ENCODE results near the gene SPDYE8. TPM values are rescaled to one million over a fixed set of nuclear protein-coding genes. Genes with fewer than 3 reads are reported as not detected.
"Not testable (repeated sequence)": the region's sequence is repeated elsewhere in the genome, so short reads cannot be mapped to it uniquely, and the experiment has no call there.

Gene SPDYE8
- total RNA-seq (2014; rRNA removed; shearing (Covaris generic)), result not detected in 2 replicates

- not testable (repeated sequence) for DNase-seq (ENCODE audit: low spot score)
Measured at GRCh38 chr7:73029666-73030065, at the start of gene SPDYE8. Gene SPDYE8 (minus strand): TSS chr7:73029766. CDS start chr7:73027966, 1,800 bp downstream.

GRCh38 chr7:73057811-73058210 lies 28.2 kb upstream of the SPDYE8 start, which contains the start of gene SPDYE11:
Gene SPDYE11 (minus strand): TSS chr7:73057911. CDS start chr7:73056111, 1,800 bp downstream.
- not testable (repeated sequence) for DNase-seq (ENCODE audit: low spot score)

- DNase-seq (ENCODE audit: low spot score), result not testable (repeated sequence)
Measured at GRCh38 chr7:73006491-73006890, 23.1 kb downstream of the SPDYE8 start.

- DNase-seq (ENCODE audit: low spot score), result not testable (repeated sequence)
Measured at GRCh38 chr7:73005693-73006447, 23.7 kb downstream of the SPDYE8 start.

- DNase-seq (ENCODE audit: low spot score), result not testable (repeated sequence)
Measured at GRCh38 chr7:73005356-73005692, 24.2 kb downstream of the SPDYE8 start.

- DNase-seq (ENCODE audit: low spot score), result not testable (repeated sequence)
Measured at GRCh38 chr7:72997887-72998468, 31.6 kb downstream of the SPDYE8 start.

- not testable (repeated sequence) for DNase-seq (ENCODE audit: low spot score)
Measured at GRCh38 chr7:72997447-72997846, 32.1 kb downstream of the SPDYE8 start.

- not testable (repeated sequence) for DNase-seq (ENCODE audit: low spot score)
Measured at GRCh38 chr7:72995484-72995883, 34.1 kb downstream of the SPDYE8 start.

- not testable (repeated sequence) for DNase-seq (ENCODE audit: low spot score)
Measured at GRCh38 chr7:72990146-72990913, 39.2 kb downstream of the SPDYE8 start.

- not testable (repeated sequence) for DNase-seq (ENCODE audit: low spot score)
Measured at GRCh38 chr7:72982084-72982483, 47.5 kb downstream of the SPDYE8 start.

GRCh38 chr7:72980382-72980781 lies 49.2 kb downstream of the SPDYE8 start:
- not testable (repeated sequence) for DNase-seq (ENCODE audit: low spot score)

GRCh38 chr7:72976434-72976833 lies 53.1 kb downstream of the SPDYE8 start:
- DNase-seq (ENCODE audit: low spot score), result not testable (repeated sequence)

GRCh38 chr7:72975656-72976286 lies 53.8 kb downstream of the SPDYE8 start:
- not testable (repeated sequence) for DNase-seq (ENCODE audit: low spot score)

- DNase-seq (ENCODE audit: low spot score), result not testable (repeated sequence)
Measured at GRCh38 chr7:72974781-72975180, 54.8 kb downstream of the SPDYE8 start.

- not testable (repeated sequence) for DNase-seq (ENCODE audit: low spot score)
Measured at GRCh38 chr7:72971505-72971904, 58.1 kb downstream of the SPDYE8 start.

Other genes starting within 250 kb of the SPDYE8 start
- gene TYW1B, start 201.6 kb downstream of the SPDYE8 start, total RNA-seq (2014; rRNA removed; shearing (Covaris generic)), result 0.23 and 0.66 TPM in 2 replicates
- 3.1 and 5.2 TPM in 2 replicates for gene POM121, start 104.7 kb downstream of the SPDYE8 start, total RNA-seq (2014; rRNA removed; shearing (Covaris generic))
- not detected in 2 replicates for gene TRIM74, start 60.3 kb downstream of the SPDYE8 start, total RNA-seq (2014; rRNA removed; shearing (Covaris generic))
- gene SPDYE11, start 28.1 kb upstream of the SPDYE8 start, total RNA-seq (2014; rRNA removed; shearing (Covaris generic)), result not detected in 2 replicates
- not detected in 2 replicates for gene SPDYE9, start 56.3 kb upstream of the SPDYE8 start, total RNA-seq (2014; rRNA removed; shearing (Covaris generic))

Measured in H4 (cell line).